ENCODE results near the gene MPHOSPH9.

MPHOSPH9 gene

GRCh38 chr12:123254853-123255446, 22.0 kb upstream of the MPHOSPH9 start:
- TF ChIP-seq NFIC (IDR thresholded peaks at IDR 0.05) (no peak), TCF12 (IDR thresholded peaks at IDR 0.05; ENCODE audit: low read depth) (no peak), CEBPB (IDR thresholded peaks at IDR 0.05) (no peak)
- TF ChIP-seq, protein P1, sequence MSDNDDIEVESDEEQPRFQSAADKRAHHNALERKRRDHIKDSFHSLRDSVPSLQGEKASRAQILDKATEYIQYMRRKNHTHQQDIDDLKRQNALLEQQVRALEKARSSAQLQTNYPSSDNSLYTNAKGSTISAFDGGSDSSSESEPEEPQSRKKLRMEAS (IDR thresholded peaks at IDR 0.05): no peak
- TF ChIP-seq, protein P2, sequence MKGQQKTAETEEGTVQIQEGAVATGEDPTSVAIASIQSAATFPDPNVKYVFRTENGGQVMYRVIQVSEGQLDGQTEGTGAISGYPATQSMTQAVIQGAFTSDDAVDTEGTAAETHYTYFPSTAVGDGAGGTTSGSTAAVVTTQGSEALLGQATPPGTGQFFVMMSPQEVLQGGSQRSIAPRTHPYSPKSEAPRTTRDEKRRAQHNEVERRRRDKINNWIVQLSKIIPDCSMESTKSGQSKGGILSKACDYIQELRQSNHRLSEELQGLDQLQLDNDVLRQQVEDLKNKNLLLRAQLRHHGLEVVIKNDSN (IDR thresholded peaks at IDR 0.05): no peak

- TF ChIP-seq CREB1 (IDR thresholded peaks at IDR 0.05; ENCODE audit: low read depth) (no peak), TEAD4 (IDR thresholded peaks at IDR 0.05) (no peak), FOXM1 (IDR thresholded peaks at IDR 0.05; ENCODE audit: borderline replicate concordance, low read depth) (no peak), EGR1 (IDR thresholded peaks at IDR 0.05) (no peak), NFIC (IDR thresholded peaks at IDR 0.05) (no peak), YY1 (IDR thresholded peaks at IDR 0.05; ENCODE audit: low read depth) (no peak), TAF1 (IDR thresholded peaks at IDR 0.05; ENCODE audit: low read depth) (no peak), CEBPB (IDR thresholded peaks at IDR 0.05) (no peak)
- TF ChIP-seq, protein P1 (IDR thresholded peaks at IDR 0.05): no peak
- TF ChIP-seq, protein P2 (IDR thresholded peaks at IDR 0.05): no peak
- TF ChIP-seq, protein P3, sequence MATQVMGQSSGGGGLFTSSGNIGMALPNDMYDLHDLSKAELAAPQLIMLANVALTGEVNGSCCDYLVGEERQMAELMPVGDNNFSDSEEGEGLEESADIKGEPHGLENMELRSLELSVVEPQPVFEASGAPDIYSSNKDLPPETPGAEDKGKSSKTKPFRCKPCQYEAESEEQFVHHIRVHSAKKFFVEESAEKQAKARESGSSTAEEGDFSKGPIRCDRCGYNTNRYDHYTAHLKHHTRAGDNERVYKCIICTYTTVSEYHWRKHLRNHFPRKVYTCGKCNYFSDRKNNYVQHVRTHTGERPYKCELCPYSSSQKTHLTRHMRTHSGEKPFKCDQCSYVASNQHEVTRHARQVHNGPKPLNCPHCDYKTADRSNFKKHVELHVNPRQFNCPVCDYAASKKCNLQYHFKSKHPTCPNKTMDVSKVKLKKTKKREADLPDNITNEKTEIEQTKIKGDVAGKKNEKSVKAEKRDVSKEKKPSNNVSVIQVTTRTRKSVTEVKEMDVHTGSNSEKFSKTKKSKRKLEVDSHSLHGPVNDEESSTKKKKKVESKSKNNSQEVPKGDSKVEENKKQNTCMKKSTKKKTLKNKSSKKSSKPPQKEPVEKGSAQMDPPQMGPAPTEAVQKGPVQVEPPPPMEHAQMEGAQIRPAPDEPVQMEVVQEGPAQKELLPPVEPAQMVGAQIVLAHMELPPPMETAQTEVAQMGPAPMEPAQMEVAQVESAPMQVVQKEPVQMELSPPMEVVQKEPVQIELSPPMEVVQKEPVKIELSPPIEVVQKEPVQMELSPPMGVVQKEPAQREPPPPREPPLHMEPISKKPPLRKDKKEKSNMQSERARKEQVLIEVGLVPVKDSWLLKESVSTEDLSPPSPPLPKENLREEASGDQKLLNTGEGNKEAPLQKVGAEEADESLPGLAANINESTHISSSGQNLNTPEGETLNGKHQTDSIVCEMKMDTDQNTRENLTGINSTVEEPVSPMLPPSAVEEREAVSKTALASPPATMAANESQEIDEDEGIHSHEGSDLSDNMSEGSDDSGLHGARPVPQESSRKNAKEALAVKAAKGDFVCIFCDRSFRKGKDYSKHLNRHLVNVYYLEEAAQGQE (IDR thresholded peaks at IDR 0.05; ENCODE audit: low read depth): no peak
Observed at GRCh38 chr12:123253641-123254459, 20.9 kb upstream of the MPHOSPH9 start.

DNA sequence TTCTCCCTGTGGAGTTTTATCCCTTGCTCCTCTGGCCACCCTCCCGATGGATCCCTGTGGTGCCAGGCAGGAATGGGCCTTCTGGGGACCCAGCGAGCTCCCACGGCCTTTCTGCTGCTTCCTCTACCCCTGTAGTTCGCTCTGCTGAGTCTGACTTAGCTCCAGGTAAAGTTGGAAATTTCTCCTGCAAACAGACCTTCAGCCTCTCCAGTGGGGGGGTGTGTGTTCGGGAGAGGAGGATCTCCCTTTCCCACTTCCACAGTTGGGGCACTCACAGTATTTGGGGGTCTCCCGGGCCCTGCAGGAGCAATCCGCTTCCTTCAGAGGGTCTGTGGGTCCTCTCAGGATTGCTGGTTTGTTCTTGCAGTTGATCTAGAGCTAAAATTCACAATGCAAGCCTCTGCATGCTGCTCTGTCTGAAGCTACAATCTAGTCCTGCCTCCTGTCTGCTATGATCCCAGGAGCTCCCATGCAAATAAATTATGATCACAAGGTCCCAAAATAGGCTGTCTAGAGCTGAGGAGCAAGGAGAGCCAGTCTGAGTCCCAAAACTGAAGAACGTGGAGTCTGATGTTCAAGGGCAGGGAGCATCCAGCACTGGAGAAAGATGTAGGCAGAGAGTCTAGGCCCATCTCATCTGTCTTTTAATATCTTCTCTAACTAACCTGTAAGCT, 18.6 kb upstream of the MPHOSPH9 start:
- TF ChIP-seq ZBTB7A (IDR thresholded peaks at IDR 0.05; ENCODE audit: low read depth) (no peak), TEAD4 (IDR thresholded peaks at IDR 0.05) (no peak), TCF12 (IDR thresholded peaks at IDR 0.05; ENCODE audit: low read depth) (no peak), RAD21 (IDR thresholded peaks at IDR 0.05; ENCODE audit: low read depth) (no peak), YY1 (IDR thresholded peaks at IDR 0.05; ENCODE audit: low read depth) (no peak), EP300 (IDR thresholded peaks at IDR 0.05; ENCODE audit: borderline replicate concordance) (no peak)
- TF ChIP-seq, protein P1 (IDR thresholded peaks at IDR 0.05): no peak
- TF ChIP-seq, protein P3 (IDR thresholded peaks at IDR 0.05; ENCODE audit: low read depth): no peak

DNA sequence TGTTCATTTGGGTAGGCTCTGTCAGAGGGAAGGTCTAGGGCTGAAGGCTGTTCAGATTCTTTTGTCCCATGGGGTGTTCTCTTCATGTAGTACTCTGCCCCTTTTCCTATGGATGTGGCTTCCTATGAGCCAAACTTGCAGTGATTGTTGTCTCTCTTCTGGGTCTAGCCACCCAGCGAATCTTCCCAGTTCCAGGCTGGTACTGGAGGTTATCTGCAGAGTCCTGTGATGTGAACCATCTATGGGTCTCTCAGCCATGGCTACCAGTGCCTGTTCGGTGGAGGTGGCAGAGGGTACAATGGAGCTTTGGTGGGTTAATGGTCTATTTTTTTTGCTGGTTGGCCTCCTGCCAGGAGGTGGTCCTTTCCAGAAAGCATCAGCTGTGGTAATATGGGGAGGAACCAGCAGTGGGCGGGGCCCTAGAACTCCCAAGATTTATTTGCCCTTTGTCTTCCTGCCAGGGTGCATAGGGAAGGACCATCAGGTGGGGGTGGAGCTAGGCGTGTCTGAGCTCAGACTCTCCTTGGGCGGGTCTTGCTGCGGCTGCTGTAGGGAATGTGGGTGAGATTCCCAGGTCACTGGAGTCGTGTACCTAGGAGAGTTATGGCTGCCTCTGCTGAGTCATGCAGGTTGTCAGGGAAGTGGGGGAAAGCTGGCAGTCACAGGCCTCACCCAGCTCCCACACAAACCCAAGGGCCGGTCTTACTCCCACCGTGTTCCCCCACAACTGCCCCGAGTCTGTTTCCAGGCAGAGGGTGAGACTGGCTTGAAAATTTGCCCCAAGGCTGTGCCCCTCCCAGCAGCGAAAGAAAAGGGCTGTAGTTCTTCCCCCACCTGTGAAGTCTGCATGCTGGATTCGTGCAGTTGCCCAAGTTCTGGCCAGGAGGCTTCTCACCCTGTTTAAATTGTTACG, 17.8 kb upstream of the MPHOSPH9 start:
- TF ChIP-seq FOXM1 (IDR thresholded peaks at IDR 0.05; ENCODE audit: borderline replicate concordance, low read depth) (no peak), RAD21 (IDR thresholded peaks at IDR 0.05; ENCODE audit: low read depth) (no peak), ZBTB7A (IDR thresholded peaks at IDR 0.05; ENCODE audit: low read depth) (no peak), EGR1 (IDR thresholded peaks at IDR 0.05) (peak; percentile 3; the same call in 1 of the 2 replicates), TEAD4 (IDR thresholded peaks at IDR 0.05) (peak; percentile 27; the same call in 1 of the 2 replicates), EP300 (IDR thresholded peaks at IDR 0.05; ENCODE audit: borderline replicate concordance) (no peak), NFIC (IDR thresholded peaks at IDR 0.05) (peak; percentile 85), CREB1 (IDR thresholded peaks at IDR 0.05; ENCODE audit: low read depth) (no peak), YY1 (IDR thresholded peaks at IDR 0.05; ENCODE audit: low read depth) (peak; percentile 81), CEBPB (IDR thresholded peaks at IDR 0.05) (no peak), TCF12 (IDR thresholded peaks at IDR 0.05; ENCODE audit: low read depth) (no peak), TAF1 (IDR thresholded peaks at IDR 0.05; ENCODE audit: low read depth) (peak; percentile 48; the same call in 1 of the 2 replicates)
- TF ChIP-seq, protein P2 (IDR thresholded peaks at IDR 0.05): no peak
- TF ChIP-seq, protein P3 (IDR thresholded peaks at IDR 0.05; ENCODE audit: low read depth): no peak
- TF ChIP-seq, protein P1 (IDR thresholded peaks at IDR 0.05): peak; percentile 48; the same call in 1 of the 2 replicates
